Measurements from ENCODE around the gene PMCH. TPM values are rescaled to one million over a fixed set of nuclear protein-coding genes. Genes with fewer than 3 reads are reported as not detected.
A peak's percentile ranks its signal among the peaks of the same experiment; 100 is the strongest.
"Not testable (repeated sequence)": the region's sequence is repeated elsewhere in the genome, so short reads cannot be mapped to it uniquely, and the experiment has no call there.

Gene PMCH, protein sequence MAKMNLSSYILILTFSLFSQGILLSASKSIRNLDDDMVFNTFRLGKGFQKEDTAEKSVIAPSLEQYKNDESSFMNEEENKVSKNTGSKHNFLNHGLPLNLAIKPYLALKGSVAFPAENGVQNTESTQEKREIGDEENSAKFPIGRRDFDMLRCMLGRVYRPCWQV
- not detected for total RNA-seq

- Histone ChIP-seq H3K9me3 (no peaks in the 10 kb centered on the region), H3K27me3 (no peaks in the 10 kb centered on the region), H3K36me3 (no peaks in the 10 kb centered on the region), H3K4me3 (no peak within 1 kb of the TSS), H3K27ac (no peak within 1 kb of the TSS), H3K4me1 (no peaks in the 10 kb centered on the region)
- TF ChIP-seq POLR2A (IDR thresholded peaks at IDR 0.05) = no peak
- no peak for TF ChIP-seq EP300 (IDR thresholded peaks at IDR 0.05)
- TF ChIP-seq, protein P1, sequence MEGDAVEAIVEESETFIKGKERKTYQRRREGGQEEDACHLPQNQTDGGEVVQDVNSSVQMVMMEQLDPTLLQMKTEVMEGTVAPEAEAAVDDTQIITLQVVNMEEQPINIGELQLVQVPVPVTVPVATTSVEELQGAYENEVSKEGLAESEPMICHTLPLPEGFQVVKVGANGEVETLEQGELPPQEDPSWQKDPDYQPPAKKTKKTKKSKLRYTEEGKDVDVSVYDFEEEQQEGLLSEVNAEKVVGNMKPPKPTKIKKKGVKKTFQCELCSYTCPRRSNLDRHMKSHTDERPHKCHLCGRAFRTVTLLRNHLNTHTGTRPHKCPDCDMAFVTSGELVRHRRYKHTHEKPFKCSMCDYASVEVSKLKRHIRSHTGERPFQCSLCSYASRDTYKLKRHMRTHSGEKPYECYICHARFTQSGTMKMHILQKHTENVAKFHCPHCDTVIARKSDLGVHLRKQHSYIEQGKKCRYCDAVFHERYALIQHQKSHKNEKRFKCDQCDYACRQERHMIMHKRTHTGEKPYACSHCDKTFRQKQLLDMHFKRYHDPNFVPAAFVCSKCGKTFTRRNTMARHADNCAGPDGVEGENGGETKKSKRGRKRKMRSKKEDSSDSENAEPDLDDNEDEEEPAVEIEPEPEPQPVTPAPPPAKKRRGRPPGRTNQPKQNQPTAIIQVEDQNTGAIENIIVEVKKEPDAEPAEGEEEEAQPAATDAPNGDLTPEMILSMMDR (IDR thresholded peaks at IDR 0.05) = no peak
- TF ChIP-seq POLR2AphosphoS5 (IDR thresholded peaks at IDR 0.05) = no peak
- no peak for ATAC-seq
- WGBS, 2 donors (ENCODE audit: low coverage in 1 of 2) = 5 to 23% methylated on average over 1 of the region's 1 CpG
Observed at GRCh38 chr12:102197789-102198188, at the start of gene PMCH. Gene PMCH, minus strand, starts transcription at chr12:102197833. Its CDS starts 63 bp downstream, at chr12:102197770.

- H3K9me3 ChIP-seq = not testable (repeated sequence)
Observed at GRCh38 chr12:102240859-102241258, 43.2 kb upstream of the PMCH start.

DNA sequence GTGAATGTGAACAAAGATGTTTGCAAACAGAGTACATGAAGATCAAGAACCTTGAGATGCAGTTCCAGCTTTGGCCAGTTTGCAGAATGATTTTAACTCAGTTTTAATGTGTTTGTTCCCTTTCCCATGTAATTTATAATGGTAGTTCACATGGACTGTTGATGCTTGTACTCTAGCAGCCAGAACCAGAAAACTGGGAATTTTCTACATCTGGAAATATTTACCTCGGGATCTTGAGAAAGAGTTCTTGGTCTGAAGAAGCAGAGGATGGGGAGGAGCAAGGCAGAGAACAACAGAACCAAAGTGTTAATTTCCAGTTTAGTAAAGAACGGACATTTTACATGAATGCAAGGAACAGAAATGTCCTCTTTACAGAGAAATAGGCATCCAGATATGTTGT lies 37.0 kb upstream of the PMCH start:
- Histone ChIP-seq H3K27me3 (no peaks in the 10 kb centered on the region), H3K4me3 (no peak overlapping the region), H3K27ac (no peak overlapping the region), H3K4me1 (no peaks in the 10 kb centered on the region), H3K9me3 (no peaks in the 10 kb centered on the region), H3K36me3 (no peaks in the 10 kb centered on the region)
- 49 to 57% methylated on average over 2 of the region's 2 CpGs for WGBS, 2 donors (ENCODE audit: low coverage in 1 of 2)
- TF ChIP-seq, protein P1 (IDR thresholded peaks at IDR 0.05) = no peak
- no peak for TF ChIP-seq POLR2AphosphoS5 (IDR thresholded peaks at IDR 0.05)
- TF ChIP-seq EP300 (IDR thresholded peaks at IDR 0.05) = no peak
- no peak for TF ChIP-seq POLR2A (IDR thresholded peaks at IDR 0.05)
- ATAC-seq = no peak

More at GRCh38 chr12:102240859-102241258, 43.2 kb upstream of the PMCH start:
- not testable (repeated sequence) for H3K27me3 ChIP-seq, H3K27ac ChIP-seq, ATAC-seq, H3K4me3 ChIP-seq, H3K36me3 ChIP-seq, H3K4me1 ChIP-seq
- 87 to 100% methylated on average over 2 of the region's 2 CpGs for WGBS, 2 donors (ENCODE audit: low coverage in 1 of 2)

- TF ChIP-seq POLR2AphosphoS5 (IDR thresholded peaks at IDR 0.05) (no peak), EP300 (IDR thresholded peaks at IDR 0.05) (no peak), POLR2A (IDR thresholded peaks at IDR 0.05) (no peak)
- TF ChIP-seq, protein P1 (IDR thresholded peaks at IDR 0.05) = no peak
- no peak overlapping the region for H3K27ac ChIP-seq
- WGBS, 2 donors (ENCODE audit: low coverage in 1 of 2) = 100% methylated on average over 1 of the region's 1 CpG; no CpG with 5 or more reads in 1 of the 2 donors
- peak; percentile 62 for ATAC-seq
- H3K4me1 ChIP-seq = no peaks in the 10 kb centered on the region
- H3K4me3 ChIP-seq = no peak overlapping the region
- no peaks in the 10 kb centered on the region for H3K27me3 ChIP-seq
- H3K36me3 ChIP-seq = no peaks in the 10 kb centered on the region
- no peaks in the 10 kb centered on the region for H3K9me3 ChIP-seq
Observed at GRCh38 chr12:102232446-102232845, 34.8 kb upstream of the PMCH start.

DNA sequence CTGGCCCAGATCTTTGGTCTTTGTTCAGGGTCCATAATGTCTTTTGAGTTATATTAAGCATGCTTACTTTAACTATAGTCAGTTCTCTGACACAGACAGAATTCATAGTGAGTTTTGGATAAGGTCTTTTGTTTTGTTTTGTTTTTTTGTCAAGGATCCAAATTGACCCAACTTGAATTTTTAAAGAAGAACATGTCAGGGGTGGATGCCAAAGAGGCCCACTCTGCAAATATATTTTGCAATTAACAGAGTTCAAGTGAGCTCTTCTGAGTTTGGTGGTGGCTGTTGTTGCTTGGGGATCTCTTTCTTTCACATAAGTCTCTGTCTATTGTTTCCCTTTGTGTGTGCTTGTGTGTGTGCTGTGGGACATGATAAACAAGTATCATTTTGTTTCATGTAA lies 34.4 kb upstream of the PMCH start:
- Histone ChIP-seq H3K4me3 (no peak overlapping the region), H3K4me1 (no peaks in the 10 kb centered on the region), H3K27ac (no peak overlapping the region), H3K36me3 (no peaks in the 10 kb centered on the region), H3K9me3 (no peaks in the 10 kb centered on the region), H3K27me3 (no peaks in the 10 kb centered on the region)
- no peak for ATAC-seq
- TF ChIP-seq POLR2A (IDR thresholded peaks at IDR 0.05) (no peak), EP300 (IDR thresholded peaks at IDR 0.05) (no peak), POLR2AphosphoS5 (IDR thresholded peaks at IDR 0.05) (no peak)
- TF ChIP-seq, protein P1 (IDR thresholded peaks at IDR 0.05) = no peak

Data from gastroesophageal sphincter (tissue), 4 donors.